Left lung (tissue), 10 donors: Measurements from ENCODE around the gene RBM17. TPM values are rescaled to one million over a fixed set of nuclear protein-coding genes. Genes with fewer than 3 reads are reported as not detected.

Source experiments
- ATAC-seq: fragments of 200-7000 bp; cut with Tn5 transposase; one replicate; pipeline ENCODE4 v1.9.1; 2020; ENCODE audit warnings: moderate library complexity
- DNase-seq, 4 donors: peaks; one replicate each; pipeline ENCODE4 v3.0.0-alpha.2; 2013 to 2020
- H3K27ac ChIP-seq, 2 donors: fragments of 200-600 bp; sonication (generic) in 1 of 2; one replicate each; pipeline versions ENCODE4 v1.5.0 to v1.8.0; 2020 to 2021
- H3K27me3 ChIP-seq, 2 donors: fragments of 200-600 bp; sonication (generic) in 1 of 2; one replicate each; pipeline versions ENCODE4 v1.5.0 to v1.8.0; 2020 to 2021
- H3K36me3 ChIP-seq, 2 donors: fragments of 200-600 bp; sonication (generic) in 1 of 2; one replicate each; pipeline versions ENCODE4 v1.5.0 to v1.8.0; 2020 to 2021
- H3K4me1 ChIP-seq, 2 donors: fragments of 200-600 bp; one replicate each; pipeline ENCODE4 v1.8.0; 2021
- H3K4me3 ChIP-seq, 2 donors: fragments of 200-600 bp; sonication (generic) in 1 of 2; one replicate each; pipeline versions ENCODE4 v1.5.0 to v1.8.0; 2020 to 2021; ENCODE audit warnings: mild to moderate bottlenecking in 1 of 2
- H3K9me3 ChIP-seq, 2 donors: fragments of 200-600 bp; sonication (generic) in 1 of 2; one replicate each; pipeline versions ENCODE4 v1.5.0 to v1.8.0; 2020 to 2021
- intact Hi-C, 2 donors: fragments of 100-400 bp; cut with DNase I; formaldehyde crosslinking; loops; one replicate each; pipeline versions ENCODE4 v1.11.2 to v1.14.2; 2022
- polyA plus RNA-seq, 6 donors: library from polyadenylated mRNA; unstranded; fragments of 120-200 nt; gene quantifications; one replicate each; pipeline ENCODE4 v1.2.1, GENCODE V29; 2013; ENCODE audit not compliant: insufficient read length in 6 of 6
- total RNA-seq, 2 donors: library from RNA; stranded (reverse); fragmentation: NEBNext Ultra II Directional; extraction: Animal tissue kit (Norgen Biotek cat#: 25700); gene quantifications; one replicate each; pipeline ENCODE4 v1.2.1, GENCODE V29; 2021
- TF ChIP-seq, protein P1 (sequence below), 2 donors: fragments of 200-600 bp; sonication (generic) in 1 of 2; IDR thresholded peaks; one replicate each; pipeline versions ENCODE4 v1.5.0 to v1.8.0; 2021; ENCODE audit warnings: antibody characterized with exemption in 2 of 2
- donor health status: DM: no; HTN: yes; CAD: no.
- donor health status: DM: no; HTN: no; CAD: no.

Gene RBM17
- total and polyA plus RNA-seq, 8 donors: 63.2 to 215 (median 185) TPM

DNA sequence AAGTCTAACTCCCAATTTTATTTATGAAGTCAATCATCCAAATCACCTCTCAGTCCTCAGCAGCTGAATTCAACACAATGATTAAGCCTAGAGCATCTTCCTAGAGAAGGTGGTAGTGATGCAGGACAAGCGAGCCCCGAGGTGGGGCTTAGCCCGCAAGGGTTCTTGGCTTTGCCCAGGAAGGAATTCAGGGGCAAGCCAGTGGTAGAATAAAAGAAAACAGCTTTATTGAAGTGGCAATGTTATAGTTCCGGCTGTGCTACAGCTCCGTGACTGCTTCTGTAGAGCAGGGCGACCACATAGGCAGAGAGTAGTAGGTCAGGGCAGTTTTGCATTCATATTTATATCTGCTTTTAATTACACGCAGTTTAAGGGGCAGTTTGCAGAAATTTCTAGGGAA, 44.8 kb upstream of the RBM17 start:
- TF ChIP-seq, protein P1, sequence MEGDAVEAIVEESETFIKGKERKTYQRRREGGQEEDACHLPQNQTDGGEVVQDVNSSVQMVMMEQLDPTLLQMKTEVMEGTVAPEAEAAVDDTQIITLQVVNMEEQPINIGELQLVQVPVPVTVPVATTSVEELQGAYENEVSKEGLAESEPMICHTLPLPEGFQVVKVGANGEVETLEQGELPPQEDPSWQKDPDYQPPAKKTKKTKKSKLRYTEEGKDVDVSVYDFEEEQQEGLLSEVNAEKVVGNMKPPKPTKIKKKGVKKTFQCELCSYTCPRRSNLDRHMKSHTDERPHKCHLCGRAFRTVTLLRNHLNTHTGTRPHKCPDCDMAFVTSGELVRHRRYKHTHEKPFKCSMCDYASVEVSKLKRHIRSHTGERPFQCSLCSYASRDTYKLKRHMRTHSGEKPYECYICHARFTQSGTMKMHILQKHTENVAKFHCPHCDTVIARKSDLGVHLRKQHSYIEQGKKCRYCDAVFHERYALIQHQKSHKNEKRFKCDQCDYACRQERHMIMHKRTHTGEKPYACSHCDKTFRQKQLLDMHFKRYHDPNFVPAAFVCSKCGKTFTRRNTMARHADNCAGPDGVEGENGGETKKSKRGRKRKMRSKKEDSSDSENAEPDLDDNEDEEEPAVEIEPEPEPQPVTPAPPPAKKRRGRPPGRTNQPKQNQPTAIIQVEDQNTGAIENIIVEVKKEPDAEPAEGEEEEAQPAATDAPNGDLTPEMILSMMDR (IDR thresholded peaks at IDR 0.05): no peak
- Histone ChIP-seq H3K36me3 (no peaks in the 10 kb centered on the region), H3K27me3 (no peaks in the 10 kb centered on the region), H3K9me3 (no peaks in the 10 kb centered on the region), H3K4me3 (no peak overlapping the region), H3K27ac (no peak overlapping the region), H3K4me1 (no peaks in the 10 kb centered on the region)
- DNase-seq (no peak), ATAC-seq (no peak)
- intact Hi-C loops: no loop called here

DNA sequence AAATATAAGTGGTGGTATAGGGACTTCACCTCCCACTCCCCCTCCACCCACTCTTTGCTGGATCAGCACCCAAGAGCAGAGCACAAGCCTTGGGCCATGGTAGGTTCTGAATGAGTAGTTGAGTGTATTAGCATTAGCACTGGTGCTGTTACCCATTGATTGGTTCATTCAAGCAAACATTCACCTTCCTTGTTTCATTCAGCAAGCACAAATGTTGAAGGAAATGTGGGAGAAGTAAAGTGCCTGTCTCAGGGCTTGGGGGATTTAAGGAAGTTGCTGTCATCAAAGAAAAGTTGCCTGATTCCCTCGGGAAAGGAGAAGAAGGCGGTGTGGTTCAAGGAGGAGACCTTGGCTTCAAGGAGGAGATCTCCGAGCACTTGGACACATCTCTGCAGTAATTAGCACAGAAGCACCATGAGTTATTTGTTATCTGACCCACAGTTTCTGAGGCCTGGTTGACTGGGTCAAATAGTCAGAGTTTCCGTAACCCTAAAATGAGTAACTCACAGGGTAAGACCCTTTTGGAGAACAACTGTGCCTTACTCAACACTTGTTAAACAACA, 44.0 kb upstream of the RBM17 start:
- Histone ChIP-seq H3K9me3 (no peaks in the 10 kb centered on the region), H3K4me1 (no peaks in the 10 kb centered on the region), H3K4me3 (no peak overlapping the region), H3K36me3 (no peaks in the 10 kb centered on the region), H3K27me3 (no peaks in the 10 kb centered on the region), H3K27ac (no peak overlapping the region)
- no peak for DNase-seq
- intact Hi-C loops: no loop called here
- TF ChIP-seq, protein P1 (IDR thresholded peaks at IDR 0.05): no peak
- ATAC-seq: no peak

DNA sequence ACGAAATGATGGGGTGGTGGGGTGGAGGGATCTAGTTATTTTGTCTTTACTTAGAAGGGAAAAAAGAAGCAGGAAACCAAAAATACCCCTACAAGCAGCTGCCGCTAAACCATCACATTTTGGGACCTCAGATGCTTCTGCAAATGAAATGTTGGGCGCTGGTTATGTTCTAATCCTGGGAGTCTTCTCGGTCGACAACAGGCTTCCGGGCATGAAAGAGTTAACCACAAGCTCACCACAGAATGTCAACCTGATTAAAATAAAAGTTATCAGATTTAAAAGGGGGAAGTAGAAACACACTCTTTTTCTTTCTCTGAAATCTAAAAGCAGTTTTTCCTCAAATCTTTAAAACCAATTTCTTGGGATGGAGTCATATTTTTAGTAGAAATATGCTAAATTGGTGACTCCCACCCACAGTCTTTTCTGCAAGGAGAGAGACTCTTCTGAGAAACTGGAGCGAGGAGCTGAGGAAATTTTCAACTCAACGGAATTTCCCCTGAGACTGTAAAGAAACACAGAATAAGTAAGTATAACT, 43.5 kb upstream of the RBM17 start:
- TF ChIP-seq, protein P1 (IDR thresholded peaks at IDR 0.05): no peak
- H3K4me3 ChIP-seq: no peak overlapping the region
- H3K4me1 ChIP-seq: peaks cover 0 to 1% of the 10 kb centered on the region in 2 donors
- H3K36me3 ChIP-seq: no peaks in the 10 kb centered on the region
- ATAC-seq (no peak), DNase-seq (no peak)
- no peaks in the 10 kb centered on the region for H3K9me3 ChIP-seq
- no peak overlapping the region for H3K27ac ChIP-seq
- intact Hi-C loops: no loop called here
- H3K27me3 ChIP-seq: no peaks in the 10 kb centered on the region

DNA sequence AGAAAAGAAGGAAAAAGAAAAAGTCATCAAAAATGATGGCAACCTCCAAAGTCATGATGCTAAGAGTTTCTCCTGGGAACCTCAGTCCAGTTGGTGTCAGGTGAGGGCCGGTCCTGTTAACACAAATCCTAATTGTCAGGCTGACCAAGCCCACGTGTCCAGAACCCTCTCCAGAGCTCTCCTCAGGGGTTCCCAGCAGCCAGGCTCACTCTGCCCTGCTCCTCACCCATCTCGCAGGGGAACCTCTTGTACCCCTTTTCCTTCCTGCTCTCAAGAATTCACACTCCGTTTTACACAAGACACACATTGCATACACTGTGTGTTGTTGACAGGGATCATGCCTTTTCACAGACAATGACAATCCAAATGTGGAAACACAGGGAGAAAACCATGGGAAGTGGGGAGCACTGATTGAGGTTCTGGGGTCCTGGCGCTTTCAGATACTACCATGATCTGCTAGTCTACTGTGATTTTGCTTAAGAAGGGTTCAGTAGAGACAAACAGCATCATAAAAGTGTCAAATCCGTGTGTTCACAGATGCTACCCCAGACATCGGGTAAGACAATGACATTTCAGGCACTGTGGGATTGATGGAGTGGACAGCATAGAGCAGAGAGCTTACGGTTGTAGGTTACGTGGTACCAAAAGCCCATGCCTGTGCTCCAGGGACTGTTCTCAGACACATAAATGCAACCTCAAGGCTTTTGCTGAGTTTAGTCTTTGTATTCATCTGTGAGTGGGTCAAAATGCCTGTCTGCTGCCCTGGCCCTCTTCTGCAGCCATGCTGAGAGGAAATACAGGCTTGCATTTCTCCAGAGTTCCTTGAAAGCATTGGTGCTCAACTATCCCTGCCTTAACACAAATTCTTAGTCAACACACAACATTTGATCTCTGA, 42.7 kb upstream of the RBM17 start:
- Histone ChIP-seq H3K4me3 (no peak overlapping the region), H3K27ac (no peak overlapping the region), H3K36me3 (no peaks in the 10 kb centered on the region), H3K27me3 (no peaks in the 10 kb centered on the region), H3K4me1 (peaks cover 0 to 9% of the 10 kb centered on the region in 2 donors), H3K9me3 (no peaks in the 10 kb centered on the region)
- no peak for ATAC-seq
- intact Hi-C loops: no loop called here
- TF ChIP-seq, protein P1 (IDR thresholded peaks at IDR 0.05): no peak
- no peak for DNase-seq
